H9 (cell line): ENCODE results near the gene ZBTB44. TPM values are rescaled to one million over a fixed set of nuclear protein-coding genes. Genes with fewer than 3 reads are reported as not detected.
A peak's percentile ranks its signal among the peaks of the same experiment; 100 is the strongest.
"Not testable (repeated sequence)": the region's sequence is repeated elsewhere in the genome, so short reads cannot be mapped to it uniquely, and the experiment has no call there.

Experiments
- DNase-seq: peaks from one replicate; pipeline ENCODE4 v3.0.0-alpha.2; 2017
- H2AFZ ChIP-seq: one replicate; pipeline ENCODE4 v1.6.1; 2013; ENCODE audit warnings: mild to moderate bottlenecking, low read length, control low read depth, moderate library complexity
- H2AK5ac ChIP-seq: 2 replicates; pipeline ENCODE4 v1.6.1; 2013; ENCODE audit warnings: low read length, control low read depth, mixed read lengths; ENCODE audit not compliant: insufficient read length
- H2BK120ac ChIP-seq: one replicate; pipeline ENCODE4 v1.6.1; 2013; ENCODE audit warnings: low read depth, mild to moderate bottlenecking, low read length, control low read depth, inconsistent platforms; ENCODE audit not compliant: poor library complexity, severe bottlenecking
- H2BK12ac ChIP-seq: 2 replicates; pipeline ENCODE4 v1.6.1; 2013; ENCODE audit warnings: low read length, control low read depth, mixed read lengths, low read depth; ENCODE audit not compliant: insufficient read length
- H2BK15ac ChIP-seq: 2 replicates; pipeline ENCODE4 v1.6.1; 2013; ENCODE audit warnings: low read depth, low read length, control low read depth
- H2BK20ac ChIP-seq: one replicate; pipeline ENCODE4 v1.6.1; 2013; ENCODE audit warnings: low read depth, mild to moderate bottlenecking, low read length, control low read depth, inconsistent platforms; ENCODE audit not compliant: poor library complexity, severe bottlenecking
- H2BK5ac ChIP-seq: 2 replicates; pipeline ENCODE4 v1.6.1; 2013; ENCODE audit warnings: low read length, control low read depth, mixed read lengths; ENCODE audit not compliant: insufficient read length
- H3K14ac ChIP-seq: 2 replicates; pipeline ENCODE4 v1.6.1; 2013; ENCODE audit warnings: low read length, control low read depth; ENCODE audit not compliant: insufficient read depth
- H3K18ac ChIP-seq: 2 replicates; pipeline ENCODE4 v1.6.1; 2013; ENCODE audit warnings: low read depth, mild to moderate bottlenecking, mixed read lengths, low read length, control low read depth; ENCODE audit not compliant: insufficient read length
- H3K23ac ChIP-seq: 2 replicates; pipeline ENCODE4 v1.6.1; 2013; ENCODE audit warnings: low read length, control low read depth, mixed read lengths, low read depth; ENCODE audit not compliant: insufficient read length
- H3K23me2 ChIP-seq: 2 replicates; pipeline ENCODE4 v1.6.1; 2013; ENCODE audit warnings: low read depth, mild to moderate bottlenecking, mixed read lengths, low read length, control low read depth; ENCODE audit not compliant: insufficient read length, poor library complexity, severe bottlenecking
- H3K27ac ChIP-seq: 2 replicates; pipeline ENCODE4 v1.5.1; 2013; ENCODE audit warnings: low read length, control low read depth, mixed read lengths, low read depth; ENCODE audit not compliant: insufficient read length
- H3K27me3 ChIP-seq: 2 replicates; pipeline ENCODE4 v1.6.1; 2013; ENCODE audit warnings: low read length, control low read depth, inconsistent platforms; ENCODE audit not compliant: insufficient read depth
- H3K4ac ChIP-seq: 2 replicates; pipeline ENCODE4 v1.6.1; 2013; ENCODE audit warnings: low read depth, mild to moderate bottlenecking, control low read depth, inconsistent platforms, low read length, moderate library complexity
- H3K4me1 ChIP-seq: 2 replicates; pipeline ENCODE4 v1.6.1; 2013; ENCODE audit warnings: low read length, control low read depth, inconsistent platforms; ENCODE audit not compliant: insufficient read depth
- H3K4me2 ChIP-seq: 2 replicates; pipeline ENCODE4 v1.6.1; 2013; ENCODE audit warnings: low read length, control low read depth, mixed read lengths; ENCODE audit not compliant: insufficient read length, insufficient read depth
- H3K56ac ChIP-seq: 2 replicates; pipeline ENCODE4 v1.6.1; 2013; ENCODE audit warnings: low read depth, mild to moderate bottlenecking, mixed read lengths, low read length, control low read depth; ENCODE audit not compliant: insufficient read length
- H3K79me1 ChIP-seq: 2 replicates; pipeline ENCODE4 v1.6.1; 2013; ENCODE audit warnings: low read depth, mild to moderate bottlenecking, moderate library complexity, low read length, control low read depth, inconsistent platforms; ENCODE audit not compliant: insufficient read depth, poor library complexity, severe bottlenecking
- H3K79me2 ChIP-seq: 2 replicates; pipeline ENCODE4 v1.6.1; 2013; ENCODE audit warnings: low read length, control low read depth, inconsistent platforms; ENCODE audit not compliant: insufficient read depth
- H3K9ac ChIP-seq: 2 replicates; pipeline ENCODE4 v1.6.1; 2013; ENCODE audit warnings: low read length, control low read depth, mixed read lengths; ENCODE audit not compliant: insufficient read length; ENCODE audit errors: extremely low read depth
- H3K9me3 ChIP-seq: one replicate; pipeline ENCODE4 v1.6.1; 2013; ENCODE audit warnings: low read depth, low read length, inconsistent platforms; ENCODE audit not compliant: control insufficient read depth
- H3T11ph ChIP-seq: one replicate; pipeline ENCODE4 v1.6.1; 2013; ENCODE audit warnings: mild to moderate bottlenecking, low read length, control low read depth, inconsistent platforms
- H4K20me1 ChIP-seq: one replicate; pipeline ENCODE4 v1.6.1; 2013; ENCODE audit not compliant: control insufficient read depth, insufficient read length, insufficient read depth
- H4K5ac ChIP-seq: 2 replicates; pipeline ENCODE4 v1.6.1; 2013; ENCODE audit warnings: low read depth, mild to moderate bottlenecking, mixed read lengths, low read length, control low read depth; ENCODE audit not compliant: insufficient read length
- H4K8ac ChIP-seq: replicated peaks from 2 replicates; pipeline ENCODE4 v1.6.1; 2013; ENCODE audit warnings: low read length, control low read depth, mixed read lengths, low read depth; ENCODE audit not compliant: insufficient read length
- H4K91ac ChIP-seq: 2 replicates; pipeline ENCODE4 v1.6.1; 2013; ENCODE audit warnings: low read depth, mild to moderate bottlenecking, moderate library complexity, mixed read lengths, low read length, control low read depth; ENCODE audit not compliant: insufficient read length
- H3K27ac Mint-ChIP-seq, 3 experiments: 2 replicates in 2 of 3; 3 replicates in 1 of 3; pipeline ENCODE4 v1.8.0; 2020 to 2021; ENCODE audit warnings: mixed read lengths in 3 of 3, mild to moderate bottlenecking in 1 of 3, moderate library complexity in 1 of 3
- H3K27me3 Mint-ChIP-seq: 2 replicates; pipeline ENCODE4 v1.8.0; 2021; ENCODE audit warnings: low read depth, mild to moderate bottlenecking, moderate library complexity, mixed read lengths
- H3K36me3 Mint-ChIP-seq, 3 experiments: 2 replicates in 2 of 3; 3 replicates in 1 of 3; pipeline ENCODE4 v1.8.0; 2020 to 2021; ENCODE audit warnings: low read depth in 3 of 3, mixed read lengths in 3 of 3; ENCODE audit not compliant: insufficient read depth in 1 of 3
- H3K4me1 Mint-ChIP-seq, 2 experiments: 2 replicates each; pipeline ENCODE4 v1.8.0; 2020; ENCODE audit warnings: mixed read lengths in 2 of 2
- H3K4me3 Mint-ChIP-seq, 2 experiments: 2 replicates in 1 of 2; 3 replicates in 1 of 2; pipeline ENCODE4 v1.8.0; 2020 to 2021; ENCODE audit warnings: mild to moderate bottlenecking in 2 of 2, mixed read lengths in 2 of 2, moderate library complexity in 1 of 2
- H3K9me3 Mint-ChIP-seq, 2 experiments: 2 replicates in 1 of 2; 3 replicates in 1 of 2; pipeline ENCODE4 v1.8.0; 2020; ENCODE audit warnings: mild to moderate bottlenecking in 2 of 2, mixed read lengths in 2 of 2, moderate library complexity in 1 of 2
- WGBS: extraction: QIAGEN DNeasy Blood & Tissue Kit; methylation state at CpG from one replicate; pipeline ENCODE4 v1.1.7; 2013; ENCODE audit warnings: missing lambda C conversion rate, low lambda C conversion rate, mixed read lengths; ENCODE audit not compliant: insufficient read length; ENCODE audit errors: extremely low coverage; 5-methylcytosine and 5-hydroxymethylcytosine counted together
- total RNA-seq: library from RNA; stranded (reverse); gene quantifications from 2 replicates; pipeline ENCODE4 v1.2.1, GENCODE V29; 2021
- TF ChIP-seq, protein P1 (sequence below): fragments of 200-600 bp; sonication (generic); conservative IDR thresholded peaks from 3 replicates; pipeline ENCODE4 v1.8.0; 2021; ENCODE audit warnings: antibody characterized with exemption, mild to moderate bottlenecking

ZBTB44 gene
- total RNA-seq, 1 experiment from 2014 or later = 67.7 TPM

DNA sequence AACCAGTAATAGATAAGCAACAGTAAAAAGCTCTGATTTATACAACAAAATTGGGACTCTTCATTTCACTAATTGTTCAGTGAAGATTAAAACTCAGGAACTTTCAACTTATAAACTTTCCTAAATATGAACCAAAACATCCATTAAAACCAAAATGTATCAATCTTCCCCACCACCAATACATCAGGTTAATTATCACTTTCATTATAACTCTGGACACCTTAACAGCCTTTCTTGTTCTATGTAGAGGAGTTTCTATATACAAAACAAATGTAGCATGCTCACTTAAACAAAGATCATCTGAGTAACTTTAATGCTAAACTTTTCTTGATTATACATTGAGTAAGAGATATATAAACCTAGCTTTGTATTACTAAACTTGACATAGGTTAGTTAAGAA, 80.4 kb downstream of the ZBTB44 start:
- Histone ChIP-seq H3K18ac (no peak overlapping the region), H3T11ph (no peak overlapping the region), H3K79me2 (no peaks in the 10 kb centered on the region), H3K79me1 (peaks cover 2% of the 10 kb centered on the region), H4K5ac (no peak overlapping the region), H4K20me1 (no peaks in the 10 kb centered on the region), H2BK120ac (no peak overlapping the region), H3K23me2 (no peaks in the 10 kb centered on the region), H3K27me3 (no peaks in the 10 kb centered on the region), H3K56ac (no peak overlapping the region), H4K8ac (no peak overlapping the region), H3K4me1 (no peaks in the 10 kb centered on the region), H3K4me2 (no peak overlapping the region), H2BK5ac (no peak overlapping the region), H3K9ac (no peak overlapping the region), H3K14ac (no peak overlapping the region), H3K9me3 (no peaks in the 10 kb centered on the region), H2BK12ac (no peak overlapping the region), H3K4ac (no peak overlapping the region), H2BK20ac (no peak overlapping the region), H2AK5ac (no peak overlapping the region), H2BK15ac (no peak overlapping the region), H3K23ac (no peak overlapping the region), H4K91ac (no peak overlapping the region), H3K27ac (no peak overlapping the region), H2AFZ (no peak overlapping the region)
- Mint-ChIP-seq H3K27me3 (no peaks in the 10 kb centered on the region), H3K4me1 (peaks cover 1% of the 10 kb centered on the region in 2 experiments; a peak in 2 of 4 replicates), H3K27ac (peak overlapping the region in 1 of 3 experiments; percentile 61; a peak in 1 of 7 replicates), H3K36me3 (peaks cover 11 to 45% (median 35%) of the 10 kb centered on the region in 3 experiments; a peak in 6 of 7 replicates), H3K9me3 (no peaks in the 10 kb centered on the region), H3K4me3 (no peak overlapping the region)
- TF ChIP-seq, protein P1, sequence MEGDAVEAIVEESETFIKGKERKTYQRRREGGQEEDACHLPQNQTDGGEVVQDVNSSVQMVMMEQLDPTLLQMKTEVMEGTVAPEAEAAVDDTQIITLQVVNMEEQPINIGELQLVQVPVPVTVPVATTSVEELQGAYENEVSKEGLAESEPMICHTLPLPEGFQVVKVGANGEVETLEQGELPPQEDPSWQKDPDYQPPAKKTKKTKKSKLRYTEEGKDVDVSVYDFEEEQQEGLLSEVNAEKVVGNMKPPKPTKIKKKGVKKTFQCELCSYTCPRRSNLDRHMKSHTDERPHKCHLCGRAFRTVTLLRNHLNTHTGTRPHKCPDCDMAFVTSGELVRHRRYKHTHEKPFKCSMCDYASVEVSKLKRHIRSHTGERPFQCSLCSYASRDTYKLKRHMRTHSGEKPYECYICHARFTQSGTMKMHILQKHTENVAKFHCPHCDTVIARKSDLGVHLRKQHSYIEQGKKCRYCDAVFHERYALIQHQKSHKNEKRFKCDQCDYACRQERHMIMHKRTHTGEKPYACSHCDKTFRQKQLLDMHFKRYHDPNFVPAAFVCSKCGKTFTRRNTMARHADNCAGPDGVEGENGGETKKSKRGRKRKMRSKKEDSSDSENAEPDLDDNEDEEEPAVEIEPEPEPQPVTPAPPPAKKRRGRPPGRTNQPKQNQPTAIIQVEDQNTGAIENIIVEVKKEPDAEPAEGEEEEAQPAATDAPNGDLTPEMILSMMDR = no peak
- no peak for DNase-seq

DNA sequence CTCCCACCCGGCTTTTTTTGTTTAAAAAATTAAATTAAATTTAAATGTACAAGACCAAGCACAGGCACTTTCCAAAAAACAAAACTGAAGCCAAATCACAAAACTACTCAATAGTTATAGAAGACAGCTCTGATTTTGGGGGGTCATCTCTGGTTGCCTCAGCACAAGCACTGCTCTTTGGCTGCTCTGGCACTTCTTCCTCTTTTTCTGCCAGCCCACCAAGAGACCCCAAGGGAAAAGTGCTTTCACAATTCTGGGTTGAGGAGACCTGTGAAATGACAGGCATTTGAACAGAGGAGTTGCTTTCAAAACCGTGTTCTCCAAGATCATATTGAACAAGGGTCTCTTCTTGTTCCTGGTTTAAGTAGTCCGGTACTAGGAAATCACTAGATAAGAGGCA, 80.8 kb downstream of the ZBTB44 start:
- not testable (repeated sequence) for H4K5ac ChIP-seq, H2AFZ ChIP-seq, H3K4me1 ChIP-seq, H3K4me1 Mint-ChIP-seq, H3T11ph ChIP-seq, H3K9me3 ChIP-seq, H3K4me2 ChIP-seq, H4K91ac ChIP-seq, H3K23ac ChIP-seq, H3K27ac ChIP-seq, H3K56ac ChIP-seq, H2BK12ac ChIP-seq, H2BK5ac ChIP-seq, H3K9ac ChIP-seq, H3K9me3 Mint-ChIP-seq, H3K27me3 Mint-ChIP-seq, H3K14ac ChIP-seq, H3K79me2 ChIP-seq, H3K4me3 Mint-ChIP-seq, H2BK120ac ChIP-seq, H3K18ac ChIP-seq, H2AK5ac ChIP-seq, DNase-seq, H2BK20ac ChIP-seq, H3K23me2 ChIP-seq, H2BK15ac ChIP-seq, H4K20me1 ChIP-seq, H4K8ac ChIP-seq, H3K4ac ChIP-seq, H3K27me3 ChIP-seq, H3K79me1 ChIP-seq
- no CpG with 5 or more reads among the region's 3 CpGs for WGBS
- H3K27ac Mint-ChIP-seq = peak overlapping the region in 1 of 3 experiments; percentile 61; a peak in 1 of 7 replicates
- H3K36me3 Mint-ChIP-seq = peaks cover 9 to 43% (median 31%) of the 10 kb centered on the region in 3 experiments; a peak in 6 of 7 replicates
